EH (cell line): ENCODE measurements around the gene PPP2R5A.
"Not testable (repeated sequence)": the region's sequence is repeated elsewhere in the genome, so short reads cannot be mapped to it uniquely, and the experiment has no call there.

ENCODE experiments used
- DNase-seq: peaks from one replicate; pipeline ENCODE4 v3.0.0-alpha.2; 2015; ENCODE audit warnings: low read depth

The PPP2R5A gene

GRCh38 chr1:212267460-212267859, 17.8 kb upstream of the PPP2R5A start:
- DNase-seq: no peak

- peak; percentile 36 for DNase-seq
Measured at GRCh38 chr1:212269306-212269705, 15.9 kb upstream of the PPP2R5A start.

- no peak for DNase-seq
Measured at GRCh38 chr1:212270564-212270963, 14.6 kb upstream of the PPP2R5A start.

GRCh38 chr1:212271234-212271633, 14.0 kb upstream of the PPP2R5A start:
- DNase-seq: no peak

GRCh38 chr1:212271823-212272485, 13.3 kb upstream of the PPP2R5A start:
- no peak for DNase-seq

- peak; percentile 60 for DNase-seq
Measured at GRCh38 chr1:212281590-212281989, 3.6 kb upstream of the PPP2R5A start.

GRCh38 chr1:212283741-212284140, 1.5 kb upstream of the PPP2R5A start:
- DNase-seq: no peak

- DNase-seq: no peak
Measured at GRCh38 chr1:212284332-212284743, 872 bp upstream of the PPP2R5A start.

- peak; percentile 63 for DNase-seq
Measured at GRCh38 chr1:212285685-212286555, 710 bp downstream of the PPP2R5A start.

GRCh38 chr1:212286556-212287131, 1.4 kb downstream of the PPP2R5A start:
- peak; percentile 22 for DNase-seq

GRCh38 chr1:212287261-212287895, 2.2 kb downstream of the PPP2R5A start:
- DNase-seq: no peak

- DNase-seq: not testable (repeated sequence)
Measured at GRCh38 chr1:212287995-212288394, 2.8 kb downstream of the PPP2R5A start.

GRCh38 chr1:212288615-212289014, 3.4 kb downstream of the PPP2R5A start:
- DNase-seq: peak; percentile 76

GRCh38 chr1:212289262-212290077, 4.3 kb downstream of the PPP2R5A start:
- DNase-seq: no peak

- DNase-seq: no peak
Measured at GRCh38 chr1:212290608-212291007, 5.4 kb downstream of the PPP2R5A start.

GRCh38 chr1:212291505-212292134, 6.4 kb downstream of the PPP2R5A start:
- DNase-seq: peak; percentile 69

- no peak for DNase-seq
Measured at GRCh38 chr1:212292250-212293105, 7.3 kb downstream of the PPP2R5A start.

GRCh38 chr1:212293579-212293978, 8.4 kb downstream of the PPP2R5A start:
- DNase-seq: peak; percentile 24

- DNase-seq: no peak
Measured at GRCh38 chr1:212294983-212295382, 9.8 kb downstream of the PPP2R5A start.

- no peak for DNase-seq
Measured at GRCh38 chr1:212295579-212295978, 10.4 kb downstream of the PPP2R5A start.
